ENCODE results near the gene ABR. TPM values are rescaled to one million over a fixed set of nuclear protein-coding genes. Genes with fewer than 3 reads are reported as not detected.
"Not testable (repeated sequence)": the region's sequence is repeated elsewhere in the genome, so short reads cannot be mapped to it uniquely, and the experiment has no call there.

ABR gene
- total and polyA plus RNA-seq, 2 of the 8 experiments (the other 6 are each of a cell fraction or from before 2014, with no cell fraction given): 44.8 to 47.2 TPM

- TF ChIP-seq NRF1 (IDR thresholded peaks at IDR 0.05; ENCODE audit: low read depth, low read length) (no peak), JUN (IDR thresholded peaks at IDR 0.05; ENCODE audit: low read depth, low read length) (no peak), GABPA (IDR thresholded peaks at IDR 0.05; ENCODE audit: borderline replicate concordance, insufficient read depth, low read length) (no peak), SUZ12 (IDR thresholded peaks at IDR 0.05; ENCODE audit: low read length) (no peak), SP4 (IDR thresholded peaks at IDR 0.05; ENCODE audit: low read length) (no peak)
Observed at GRCh38 chr17:975371-975915, 204.3 kb downstream of the ABR start (continued).

- H3K9ac ChIP-seq (replicated peaks in 1 of 4; ENCODE audit: extremely low read depth in 1 of 4, low read depth in 3 of 4, low read length in 3 of 4); H3K23ac ChIP-seq (ENCODE audit: insufficient read length); DNase-seq (ENCODE audit: low read depth in 1 of 2, low spot score in 2 of 2); H3K4me3 ChIP-seq (ENCODE audit: extremely low read depth in 1 of 4, insufficient read depth in 2 of 4, low read depth in 3 of 4, low read length in 4 of 4); H3K4ac ChIP-seq (replicated peaks; ENCODE audit: insufficient read length, low read depth, low read length); H2BK5ac ChIP-seq (ENCODE audit: low read depth, low read length); H4K8ac ChIP-seq (ENCODE audit: extremely low read depth, insufficient read depth, low read length); H3K27me3 ChIP-seq (replicated peaks in 1 of 4; ENCODE audit: control insufficient read depth in 3 of 4, extremely low read depth in 1 of 4, insufficient read depth in 3 of 4, low read length in 3 of 4); H2AK5ac ChIP-seq (ENCODE audit: low read depth, low read length); H2BK120ac ChIP-seq (replicated peaks; ENCODE audit: low read depth, low read length); H4K5ac ChIP-seq (ENCODE audit: insufficient read length, low read depth, low read length); H3K56ac ChIP-seq (replicated peaks; ENCODE audit: insufficient read length, low read depth, low read length); H3K36me3 ChIP-seq (ENCODE audit: control insufficient read depth in 2 of 4, insufficient read depth in 4 of 4, low read length in 3 of 4); H3K14ac ChIP-seq (ENCODE audit: insufficient read length); H4K91ac ChIP-seq (replicated peaks; ENCODE audit: insufficient read length, low read length); H3K27ac ChIP-seq (ENCODE audit: low read depth, low read length); H2BK20ac ChIP-seq (ENCODE audit: low read length); H3K18ac ChIP-seq (ENCODE audit: extremely low read depth, low read length); H3K23me2 ChIP-seq (ENCODE audit: low read depth, low read length); H3K9me3 ChIP-seq (ENCODE audit: insufficient read depth in 2 of 2, low read depth in 1 of 2, low read length in 1 of 2); FAIRE-seq; H2BK15ac ChIP-seq (ENCODE audit: low read length); H2AFZ ChIP-seq (ENCODE audit: low read length); H4K20me1 ChIP-seq (replicated peaks in 1 of 2; ENCODE audit: control insufficient read depth in 1 of 2, insufficient read depth in 2 of 2, low read length in 2 of 2); H2BK12ac ChIP-seq (ENCODE audit: low read depth, low read length): not testable (repeated sequence)
- ChIA-PET POLR2A (ENCODE audit: partially characterized antibody) (interaction anchor here (0.6 to 2.9 kb wide), 5 partner anchors 10 to 184 kb away, joined by 3 to 9 read pairs (median 4); no protein-coding TSS in a partner anchor), CTCF (ENCODE audit: partially characterized antibody) (interaction anchor here (1.1 to 17.5 kb wide), 9 partner anchors 12 to 181 kb away, joined by 3 to 258 read pairs (median 4); partner anchors contain the start of gene TIMM22)
- H3K4me2 ChIP-seq (ENCODE audit: insufficient read depth in 1 of 2, low read depth in 2 of 2, low read length in 2 of 2): 0 out of 4 replicates have a peak overlapping the region, but pooled peaks of 1 of the 2 experiments have one; percentile 28
- H3K4me1 ChIP-seq (replicated peaks in 1 of 4; ENCODE audit: control insufficient read depth in 3 of 4, insufficient read depth in 4 of 4, low read length in 3 of 4): peaks cover 6 to 34% (median 18%) of the 10 kb centered on the region in 4 experiments
- H3K79me1 ChIP-seq (ENCODE audit: low read depth, low read length): peaks cover 20% of the 10 kb centered on the region
- 88% methylated on average over 2 of the region's 2 CpGs; no CpG with 5 or more reads in 1 of the 2 experiments for WGBS, 2 experiments (ENCODE audit: extremely low coverage in 1 of 2, insufficient coverage in 1 of 2, insufficient read length in 1 of 2, insufficient replicate concordance in 2 of 2, low coverage in 1 of 2, low lambda C conversion rate in 2 of 2, missing lambda C conversion rate in 1 of 2)
- peaks cover 18 to 83% of the 10 kb centered on the region in 2 experiments for H3K79me2 ChIP-seq (ENCODE audit: control insufficient read depth in 1 of 2, insufficient read depth in 2 of 2, low read length in 2 of 2)
Observed at GRCh38 chr17:974778-975177, 205.0 kb downstream of the ABR start.
